KMS-11 (cell line): ENCODE results near the gene NCKAP5.

Source experiments
- H2AFZ ChIP-seq: fragments of 200-600 bp; sonication (generic); 2 replicates; pipeline ENCODE4 v1.6.1; 2016; ENCODE audit warnings: antibody characterized with exemption, mixed run types, low read depth
- H3K27ac ChIP-seq: fragments of 200-600 bp; sonication (generic); 2 replicates; pipeline ENCODE4 v1.6.1; 2016; ENCODE audit warnings: mild to moderate bottlenecking, mixed run types
- H3K27me3 ChIP-seq: fragments of 200-600 bp; sonication (generic); 2 replicates; pipeline ENCODE4 v1.6.1; 2017; ENCODE audit warnings: mild to moderate bottlenecking, low read depth, mixed run types, moderate library complexity; ENCODE audit not compliant: insufficient read depth
- H3K36me3 ChIP-seq: fragments of 200-600 bp; sonication (generic); 2 replicates; pipeline ENCODE4 v1.6.1; 2017; ENCODE audit warnings: mild to moderate bottlenecking, mixed run types; ENCODE audit not compliant: insufficient read depth
- H3K4me1 ChIP-seq: fragments of 200-600 bp; sonication (generic); 2 replicates; pipeline ENCODE4 v1.6.1; 2016; ENCODE audit warnings: mild to moderate bottlenecking, low read depth, mixed run types; ENCODE audit not compliant: poor library complexity, severe bottlenecking
- H3K4me2 ChIP-seq: fragments of 200-600 bp; sonication (generic); 2 replicates; pipeline ENCODE4 v1.7.0; 2016; ENCODE audit warnings: mild to moderate bottlenecking, mixed run types
- H3K4me3 ChIP-seq: fragments of 200-600 bp; sonication (generic); IDR thresholded peaks from 2 replicates; pipeline ENCODE4 v1.6.1; 2017; ENCODE audit warnings: low read depth, low read length, mixed read lengths; ENCODE audit not compliant: insufficient read depth
- H3K79me2 ChIP-seq: fragments of 200-600 bp; sonication (generic); 2 replicates; pipeline ENCODE4 v1.6.1; 2016; ENCODE audit warnings: low read depth, mixed run types; ENCODE audit not compliant: insufficient read depth
- H3K9ac ChIP-seq: fragments of 200-600 bp; sonication (generic); 2 replicates; pipeline ENCODE4 v1.6.1; 2016; ENCODE audit warnings: mild to moderate bottlenecking, mixed run types
- H4K20me1 ChIP-seq: fragments of 200-600 bp; sonication (generic); 2 replicates; pipeline ENCODE4 v1.6.1; 2016; ENCODE audit warnings: mild to moderate bottlenecking, mixed run types; ENCODE audit not compliant: insufficient read depth
- TF ChIP-seq, protein P1 (sequence below): fragments of 200-600 bp; sonication (generic); conservative IDR thresholded peaks from 2 replicates; pipeline ENCODE4 v1.6.1; 2017; ENCODE audit warnings: low read depth, mild to moderate bottlenecking, antibody characterized with exemption, low read length, moderate library complexity, mixed read lengths

Gene NCKAP5

DNA sequence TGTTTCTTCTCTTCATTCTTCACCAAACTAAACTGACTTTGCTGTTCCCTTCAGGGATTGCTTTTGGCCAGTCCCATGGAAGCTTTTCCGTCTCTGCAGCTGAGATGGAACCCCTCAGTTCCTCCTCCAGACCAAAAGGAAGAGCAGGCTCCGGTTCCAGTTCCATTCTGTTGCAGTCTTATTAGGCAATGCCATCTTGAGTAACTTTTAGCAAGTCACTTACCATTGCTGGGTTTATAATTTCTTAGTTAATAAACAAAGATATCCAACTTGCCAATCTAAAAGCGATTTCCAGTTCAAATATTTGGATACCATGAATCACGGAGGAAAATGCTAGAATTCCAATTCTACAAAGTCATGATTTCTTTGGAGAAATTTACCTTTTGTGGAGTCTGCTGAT, 684.0 kb downstream of the NCKAP5 start:
- H3K36me3 ChIP-seq: no peaks in the 10 kb centered on the region
- no peak overlapping the region for H3K9ac ChIP-seq
- no peaks in the 10 kb centered on the region for H3K27me3 ChIP-seq
- TF ChIP-seq, protein P1, sequence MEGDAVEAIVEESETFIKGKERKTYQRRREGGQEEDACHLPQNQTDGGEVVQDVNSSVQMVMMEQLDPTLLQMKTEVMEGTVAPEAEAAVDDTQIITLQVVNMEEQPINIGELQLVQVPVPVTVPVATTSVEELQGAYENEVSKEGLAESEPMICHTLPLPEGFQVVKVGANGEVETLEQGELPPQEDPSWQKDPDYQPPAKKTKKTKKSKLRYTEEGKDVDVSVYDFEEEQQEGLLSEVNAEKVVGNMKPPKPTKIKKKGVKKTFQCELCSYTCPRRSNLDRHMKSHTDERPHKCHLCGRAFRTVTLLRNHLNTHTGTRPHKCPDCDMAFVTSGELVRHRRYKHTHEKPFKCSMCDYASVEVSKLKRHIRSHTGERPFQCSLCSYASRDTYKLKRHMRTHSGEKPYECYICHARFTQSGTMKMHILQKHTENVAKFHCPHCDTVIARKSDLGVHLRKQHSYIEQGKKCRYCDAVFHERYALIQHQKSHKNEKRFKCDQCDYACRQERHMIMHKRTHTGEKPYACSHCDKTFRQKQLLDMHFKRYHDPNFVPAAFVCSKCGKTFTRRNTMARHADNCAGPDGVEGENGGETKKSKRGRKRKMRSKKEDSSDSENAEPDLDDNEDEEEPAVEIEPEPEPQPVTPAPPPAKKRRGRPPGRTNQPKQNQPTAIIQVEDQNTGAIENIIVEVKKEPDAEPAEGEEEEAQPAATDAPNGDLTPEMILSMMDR: no peak
- no peak overlapping the region for H3K4me2 ChIP-seq
- H3K4me3 ChIP-seq: no peak overlapping the region
- no peak overlapping the region for H3K27ac ChIP-seq
- no peaks in the 10 kb centered on the region for H3K4me1 ChIP-seq
- no peaks in the 10 kb centered on the region for H3K79me2 ChIP-seq
- H2AFZ ChIP-seq: no peak overlapping the region
- H4K20me1 ChIP-seq: no peaks in the 10 kb centered on the region

DNA sequence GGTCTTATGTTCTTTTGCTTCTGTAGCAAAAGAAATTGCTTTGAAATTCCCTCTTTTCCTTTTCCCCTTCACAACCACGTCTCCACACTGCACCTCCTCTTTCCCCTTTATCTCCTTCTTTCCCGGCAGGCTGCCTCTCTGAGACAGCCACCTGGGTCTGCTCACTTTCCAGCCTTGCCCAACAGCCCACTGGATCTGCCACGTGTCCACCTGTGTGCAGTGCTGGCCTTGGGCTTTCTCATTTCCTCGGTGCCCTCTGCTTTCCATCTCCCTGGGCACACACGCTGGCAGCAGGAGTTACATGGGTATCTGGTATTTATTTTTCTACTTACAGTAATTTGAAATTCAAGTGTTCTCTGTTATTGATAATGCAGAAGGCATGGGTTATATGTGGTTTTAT, 684.8 kb downstream of the NCKAP5 start:
- Histone ChIP-seq H2AFZ (no peak overlapping the region), H3K4me2 (no peak overlapping the region), H3K27me3 (no peaks in the 10 kb centered on the region), H3K27ac (no peak overlapping the region), H4K20me1 (no peaks in the 10 kb centered on the region), H3K9ac (no peak overlapping the region), H3K36me3 (no peaks in the 10 kb centered on the region), H3K4me3 (no peak overlapping the region), H3K79me2 (no peaks in the 10 kb centered on the region), H3K4me1 (no peaks in the 10 kb centered on the region)
- TF ChIP-seq, protein P1: no peak

DNA sequence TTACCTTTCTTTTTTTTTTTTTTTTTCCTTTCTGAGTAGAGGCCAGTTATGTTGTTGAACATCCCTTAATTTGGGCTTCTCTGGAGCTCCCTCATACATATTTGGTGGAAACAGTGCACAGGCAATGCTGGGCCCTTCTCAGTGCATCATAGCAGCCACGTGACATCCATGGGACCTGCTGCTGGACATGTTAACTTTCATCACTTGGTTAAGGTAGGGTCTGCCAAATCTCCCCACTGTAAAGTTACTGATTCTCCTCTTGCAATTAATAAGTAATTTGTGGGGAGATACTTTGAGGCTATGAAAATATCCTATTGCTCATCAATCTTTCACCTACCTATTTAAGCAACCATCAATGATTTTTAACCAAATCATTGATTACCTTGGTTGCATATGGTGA, 686.7 kb downstream of the NCKAP5 start:
- TF ChIP-seq, protein P1: no peak
- H2AFZ ChIP-seq: no peak overlapping the region
- H4K20me1 ChIP-seq: no peaks in the 10 kb centered on the region
- H3K79me2 ChIP-seq: no peaks in the 10 kb centered on the region
- H3K4me3 ChIP-seq: no peak overlapping the region
- H3K4me1 ChIP-seq: no peaks in the 10 kb centered on the region
- no peaks in the 10 kb centered on the region for H3K36me3 ChIP-seq
- H3K9ac ChIP-seq: no peak overlapping the region
- H3K4me2 ChIP-seq: no peak overlapping the region
- no peaks in the 10 kb centered on the region for H3K27me3 ChIP-seq
- no peak overlapping the region for H3K27ac ChIP-seq

DNA sequence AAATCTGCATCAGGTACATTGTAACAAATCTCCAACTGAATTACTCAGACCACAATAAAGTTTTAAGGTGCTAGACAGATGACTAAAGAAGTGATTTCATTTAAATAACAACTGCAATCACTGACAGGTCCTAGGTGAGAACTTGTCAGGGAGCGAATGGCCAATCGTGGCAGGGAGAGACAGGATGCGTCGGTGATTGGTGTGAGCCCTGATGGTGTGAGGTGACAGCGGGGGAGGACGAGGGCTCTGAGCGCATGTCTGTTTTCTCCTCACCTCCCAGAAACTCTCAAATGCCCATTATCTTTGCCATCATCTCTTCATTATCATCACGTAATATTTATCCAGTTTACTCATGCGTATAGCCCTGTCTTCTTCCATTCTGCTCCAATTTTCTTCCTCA, 690.3 kb downstream of the NCKAP5 start:
- Histone ChIP-seq H3K4me1 (no peaks in the 10 kb centered on the region), H3K4me2 (no peak overlapping the region), H3K36me3 (no peaks in the 10 kb centered on the region), H3K79me2 (no peaks in the 10 kb centered on the region), H3K27ac (no peak overlapping the region), H4K20me1 (no peaks in the 10 kb centered on the region), H3K4me3 (no peak overlapping the region), H2AFZ (no peak overlapping the region), H3K27me3 (no peaks in the 10 kb centered on the region), H3K9ac (no peak overlapping the region)
- TF ChIP-seq, protein P1: no peak
